Vagina (tissue), 2 donors: Measurements from ENCODE around the gene RNASE13. TPM values are rescaled to one million over a fixed set of nuclear protein-coding genes. Genes with fewer than 3 reads are reported as not detected.

Source experiments
- DNase-seq, 2 donors: peaks; one replicate each; pipeline ENCODE4 v3.0.0-alpha.2; 2017; ENCODE audit errors: extremely low spot score in 2 of 2
- H3K27ac ChIP-seq: fragments of 200-600 bp; sonication (generic); one replicate; pipeline ENCODE4 v1.5.1; 2019
- H3K27me3 ChIP-seq: fragments of 200-600 bp; sonication (generic); one replicate; pipeline ENCODE4 v1.5.1; 2019
- H3K36me3 ChIP-seq, 2 donors: fragments of 200-600 bp; sonication (generic); one replicate each; pipeline ENCODE4 v1.5.1; 2017 to 2019
- H3K4me1 ChIP-seq: fragments of 200-600 bp; sonication (generic); one replicate; pipeline ENCODE4 v1.5.1; 2019
- H3K4me3 ChIP-seq, 2 donors: fragments of 200-600 bp; sonication (generic); 1 replicate in 1 of 2; 2 replicates in 1 of 2; pipeline ENCODE4 v1.5.1; 2016 to 2019
- H3K9me3 ChIP-seq: fragments of 200-600 bp; sonication (generic); one replicate; pipeline ENCODE4 v1.5.1; 2019
- POLR2A ChIP-seq, 2 donors: fragments of 450-650 bp; IDR thresholded peaks; one replicate each; pipeline ENCODE4 v1.6.1; 2017; ENCODE audit warnings: antibody characterized with exemption in 2 of 2, mild to moderate bottlenecking in 2 of 2, moderate library complexity in 2 of 2
- POLR2AphosphoS5 ChIP-seq, 2 donors: sonication (generic); formaldehyde crosslinking; IDR thresholded peaks; one replicate each; pipeline ENCODE4 v1.9.0; 2017; ENCODE audit warnings: antibody characterized with exemption in 2 of 2, mild to moderate bottlenecking in 2 of 2, low read depth in 1 of 2; ENCODE audit not compliant: insufficient read depth in 1 of 2
- intact Hi-C: fragments of 100-400 bp; cut with DNase I; formaldehyde crosslinking; loops from one replicate; pipeline ENCODE4 v1.15.1; 2023
- total RNA-seq: library from RNA; depleted of rRNA; stranded (reverse); fragments of >200 nt; gene quantifications from one replicate; pipeline ENCODE4 v1.2.3, GENCODE V29; 2016
- TF ChIP-seq, protein P1 (sequence below), 3 experiments: fragments of 450-650 bp in 2 of 3; fragments of 200-600 bp in 1 of 3; sonication (generic) in 1 of 3; IDR thresholded peaks; one replicate each; pipeline ENCODE4 v1.5.1; 2017 to 2019; ENCODE audit warnings: antibody characterized with exemption in 3 of 3, mild to moderate bottlenecking in 2 of 3, moderate library complexity in 2 of 3

The RNASE13 gene
- total RNA-seq: not detected

GRCh38 chr14:21034707-21035106 lies at the start of gene RNASE13:
Gene RNASE13, minus strand, starts transcription at chr14:21034807. Its CDS starts 519 bp downstream, at chr14:21034288.
- intact Hi-C loops: no loop called here
- no peak within 1 kb of the TSS for H3K27ac ChIP-seq
- no peak for DNase-seq

GRCh38 chr14:21084396-21084795 lies 49.8 kb upstream of the RNASE13 start:
- TF ChIP-seq POLR2A (IDR thresholded peaks at IDR 0.05) (no peak), POLR2AphosphoS5 (IDR thresholded peaks at IDR 0.05; ENCODE audit: insufficient read depth in 1 of 2, low read depth in 1 of 2) (no peak)
- TF ChIP-seq, protein P1, sequence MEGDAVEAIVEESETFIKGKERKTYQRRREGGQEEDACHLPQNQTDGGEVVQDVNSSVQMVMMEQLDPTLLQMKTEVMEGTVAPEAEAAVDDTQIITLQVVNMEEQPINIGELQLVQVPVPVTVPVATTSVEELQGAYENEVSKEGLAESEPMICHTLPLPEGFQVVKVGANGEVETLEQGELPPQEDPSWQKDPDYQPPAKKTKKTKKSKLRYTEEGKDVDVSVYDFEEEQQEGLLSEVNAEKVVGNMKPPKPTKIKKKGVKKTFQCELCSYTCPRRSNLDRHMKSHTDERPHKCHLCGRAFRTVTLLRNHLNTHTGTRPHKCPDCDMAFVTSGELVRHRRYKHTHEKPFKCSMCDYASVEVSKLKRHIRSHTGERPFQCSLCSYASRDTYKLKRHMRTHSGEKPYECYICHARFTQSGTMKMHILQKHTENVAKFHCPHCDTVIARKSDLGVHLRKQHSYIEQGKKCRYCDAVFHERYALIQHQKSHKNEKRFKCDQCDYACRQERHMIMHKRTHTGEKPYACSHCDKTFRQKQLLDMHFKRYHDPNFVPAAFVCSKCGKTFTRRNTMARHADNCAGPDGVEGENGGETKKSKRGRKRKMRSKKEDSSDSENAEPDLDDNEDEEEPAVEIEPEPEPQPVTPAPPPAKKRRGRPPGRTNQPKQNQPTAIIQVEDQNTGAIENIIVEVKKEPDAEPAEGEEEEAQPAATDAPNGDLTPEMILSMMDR (IDR thresholded peaks at IDR 0.05): no peak
- no peaks in the 10 kb centered on the region for H3K27me3 ChIP-seq
- H3K27ac ChIP-seq: no peak overlapping the region
- no peak overlapping the region for H3K4me3 ChIP-seq
- H3K36me3 ChIP-seq: peaks cover 0 to 66% of the 10 kb centered on the region in 2 donors
- peaks cover 6% of the 10 kb centered on the region for H3K4me1 ChIP-seq
- H3K9me3 ChIP-seq: no peaks in the 10 kb centered on the region
- intact Hi-C loops: no loop called here
- DNase-seq: no peak

More at GRCh38 chr14:21034707-21035106, at the start of gene RNASE13:
- no peak for TF ChIP-seq POLR2A (IDR thresholded peaks at IDR 0.05)
- no peak for TF ChIP-seq POLR2AphosphoS5 (IDR thresholded peaks at IDR 0.05; ENCODE audit: insufficient read depth in 1 of 2, low read depth in 1 of 2)
- TF ChIP-seq, protein P1 (IDR thresholded peaks at IDR 0.05): no peak
- H3K4me1 ChIP-seq: peaks cover 34% of the 10 kb centered on the region
- H3K9me3 ChIP-seq: no peaks in the 10 kb centered on the region
- no peaks in the 10 kb centered on the region for H3K27me3 ChIP-seq
- H3K4me3 ChIP-seq: no peak within 1 kb of the TSS
- H3K36me3 ChIP-seq: no peaks in the 10 kb centered on the region

DNA sequence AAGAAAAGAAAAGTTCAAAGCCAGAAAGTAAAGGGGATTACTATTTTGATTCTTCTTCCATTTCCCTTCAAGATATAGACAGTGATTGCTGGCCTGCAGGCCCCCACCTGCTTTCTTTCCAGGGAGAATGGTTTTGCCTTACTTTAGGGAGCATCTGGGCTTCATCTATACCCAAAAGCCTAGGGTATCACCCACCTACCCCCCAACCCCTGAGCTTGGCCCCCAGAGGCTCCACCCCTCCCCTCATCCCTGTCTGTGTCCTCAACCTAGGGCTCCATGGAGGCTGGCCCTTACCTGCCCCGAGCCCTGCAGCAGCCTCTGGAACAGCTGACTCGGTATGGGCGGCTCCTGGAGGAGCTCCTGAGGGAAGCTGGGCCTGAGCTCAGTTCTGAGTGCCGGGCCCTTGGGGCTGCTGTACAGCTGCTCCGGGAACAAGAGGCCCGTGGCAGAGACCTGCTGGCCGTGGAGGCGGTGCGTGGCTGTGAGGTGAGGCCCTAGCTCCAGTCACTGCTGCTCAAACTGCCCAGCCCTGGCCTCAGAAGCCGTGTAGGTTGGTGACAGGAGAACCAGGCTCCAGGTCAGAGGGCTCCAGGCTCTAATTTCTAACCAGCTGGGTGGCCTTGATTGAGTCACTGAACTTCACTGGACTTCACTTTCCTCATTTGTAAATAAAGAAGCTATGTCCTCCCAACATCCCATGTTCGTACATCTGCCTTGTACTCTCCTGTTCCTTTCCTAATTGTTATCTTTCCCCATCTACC lies 49.1 kb upstream of the RNASE13 start:
- no peak for DNase-seq
- Histone ChIP-seq H3K4me1 (peaks cover 6% of the 10 kb centered on the region), H3K27ac (no peak overlapping the region), H3K4me3 (no peak overlapping the region), H3K27me3 (no peaks in the 10 kb centered on the region), H3K9me3 (no peaks in the 10 kb centered on the region), H3K36me3 (peaks cover 0 to 73% of the 10 kb centered on the region in 2 donors)
- TF ChIP-seq, protein P1 (IDR thresholded peaks at IDR 0.05): no peak
- no peak for TF ChIP-seq POLR2A (IDR thresholded peaks at IDR 0.05)
- TF ChIP-seq POLR2AphosphoS5 (IDR thresholded peaks at IDR 0.05; ENCODE audit: insufficient read depth in 1 of 2, low read depth in 1 of 2): no peak
- intact Hi-C loops: no loop called here

DNA sequence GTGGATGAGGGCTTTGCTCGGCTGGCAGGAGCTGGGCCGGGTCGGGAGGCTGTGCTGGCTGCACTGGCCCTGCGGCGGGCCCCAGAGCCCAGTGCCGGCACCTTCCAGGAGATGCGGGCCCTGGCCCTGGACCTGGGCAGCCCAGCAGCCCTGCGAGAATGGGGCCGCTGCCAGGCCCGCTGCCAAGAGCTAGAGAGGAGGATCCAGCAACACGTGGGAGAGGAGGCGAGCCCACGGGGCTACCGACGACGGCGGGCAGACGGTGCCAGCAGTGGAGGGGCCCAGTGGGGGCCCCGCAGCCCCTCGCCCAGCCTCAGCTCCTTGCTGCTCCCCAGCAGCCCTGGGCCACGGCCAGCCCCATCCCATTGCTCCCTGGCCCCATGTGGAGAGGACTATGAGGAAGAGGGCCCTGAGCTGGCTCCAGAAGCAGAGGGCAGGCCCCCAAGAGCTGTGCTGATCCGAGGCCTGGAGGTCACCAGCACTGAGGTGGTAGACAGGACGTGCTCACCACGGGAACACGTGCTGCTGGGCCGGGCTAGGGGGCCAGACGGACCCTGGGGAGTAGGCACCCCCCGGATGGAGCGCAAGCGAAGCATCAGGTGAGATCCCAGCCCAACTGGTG lies 47.0 kb upstream of the RNASE13 start:
- TF ChIP-seq POLR2AphosphoS5 (IDR thresholded peaks at IDR 0.05; ENCODE audit: insufficient read depth in 1 of 2, low read depth in 1 of 2) (no peak), POLR2A (IDR thresholded peaks at IDR 0.05) (no peak)
- TF ChIP-seq, protein P1 (IDR thresholded peaks at IDR 0.05): no peak
- DNase-seq: no peak
- Histone ChIP-seq H3K4me1 (peaks cover 6% of the 10 kb centered on the region), H3K9me3 (no peaks in the 10 kb centered on the region), H3K27me3 (no peaks in the 10 kb centered on the region), H3K27ac (no peak overlapping the region), H3K4me3 (no peak overlapping the region), H3K36me3 (peaks cover 0 to 83% of the 10 kb centered on the region in 2 donors)
- intact Hi-C loops: no loop called here

- intact Hi-C loops: no loop called here
- TF ChIP-seq, protein P1 (IDR thresholded peaks at IDR 0.05): no peak
- TF ChIP-seq POLR2AphosphoS5 (IDR thresholded peaks at IDR 0.05; ENCODE audit: insufficient read depth in 1 of 2, low read depth in 1 of 2) (no peak), POLR2A (IDR thresholded peaks at IDR 0.05) (no peak)
- peaks cover 16% of the 10 kb centered on the region for H3K4me1 ChIP-seq
- H3K4me3 ChIP-seq: no peak overlapping the region
- H3K36me3 ChIP-seq: peaks cover 0 to 81% of the 10 kb centered on the region in 2 donors
- no peaks in the 10 kb centered on the region for H3K27me3 ChIP-seq
- H3K27ac ChIP-seq: no peak overlapping the region
- H3K9me3 ChIP-seq: no peaks in the 10 kb centered on the region
- no peak for DNase-seq
Measured at GRCh38 chr14:21078726-21079125, 44.1 kb upstream of the RNASE13 start.
